ENCODE measurements around the gene EPHA2.

DNA sequence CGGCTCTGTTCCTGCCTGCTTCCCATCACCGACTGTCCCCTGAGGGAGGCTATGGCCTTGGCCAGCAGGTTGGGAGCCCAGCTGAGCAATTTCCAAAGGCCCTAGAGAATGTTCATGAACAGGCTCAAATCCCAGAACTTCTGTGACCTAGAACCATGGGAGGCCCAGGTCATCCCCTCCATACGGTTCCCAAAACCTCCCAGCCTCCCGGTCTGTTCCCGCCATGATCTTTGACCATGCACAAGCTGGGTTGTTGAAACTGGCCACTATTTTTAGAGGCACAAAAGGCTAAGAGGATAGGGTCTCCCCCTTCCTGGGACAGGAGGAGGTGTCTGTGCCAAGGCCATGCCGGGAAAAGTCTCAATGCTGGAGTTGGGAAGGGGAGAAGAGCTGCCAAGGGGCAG, 27.5 kb downstream of the EPHA2 start:
- TF ChIP-seq RFX5 (IDR thresholded peaks at IDR 0.05; ENCODE audit: low read length) = no peak
- TF ChIP-seq, protein P1, sequence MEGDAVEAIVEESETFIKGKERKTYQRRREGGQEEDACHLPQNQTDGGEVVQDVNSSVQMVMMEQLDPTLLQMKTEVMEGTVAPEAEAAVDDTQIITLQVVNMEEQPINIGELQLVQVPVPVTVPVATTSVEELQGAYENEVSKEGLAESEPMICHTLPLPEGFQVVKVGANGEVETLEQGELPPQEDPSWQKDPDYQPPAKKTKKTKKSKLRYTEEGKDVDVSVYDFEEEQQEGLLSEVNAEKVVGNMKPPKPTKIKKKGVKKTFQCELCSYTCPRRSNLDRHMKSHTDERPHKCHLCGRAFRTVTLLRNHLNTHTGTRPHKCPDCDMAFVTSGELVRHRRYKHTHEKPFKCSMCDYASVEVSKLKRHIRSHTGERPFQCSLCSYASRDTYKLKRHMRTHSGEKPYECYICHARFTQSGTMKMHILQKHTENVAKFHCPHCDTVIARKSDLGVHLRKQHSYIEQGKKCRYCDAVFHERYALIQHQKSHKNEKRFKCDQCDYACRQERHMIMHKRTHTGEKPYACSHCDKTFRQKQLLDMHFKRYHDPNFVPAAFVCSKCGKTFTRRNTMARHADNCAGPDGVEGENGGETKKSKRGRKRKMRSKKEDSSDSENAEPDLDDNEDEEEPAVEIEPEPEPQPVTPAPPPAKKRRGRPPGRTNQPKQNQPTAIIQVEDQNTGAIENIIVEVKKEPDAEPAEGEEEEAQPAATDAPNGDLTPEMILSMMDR (IDR thresholded peaks at IDR 0.05) = no peak
- TF ChIP-seq, protein P2, sequence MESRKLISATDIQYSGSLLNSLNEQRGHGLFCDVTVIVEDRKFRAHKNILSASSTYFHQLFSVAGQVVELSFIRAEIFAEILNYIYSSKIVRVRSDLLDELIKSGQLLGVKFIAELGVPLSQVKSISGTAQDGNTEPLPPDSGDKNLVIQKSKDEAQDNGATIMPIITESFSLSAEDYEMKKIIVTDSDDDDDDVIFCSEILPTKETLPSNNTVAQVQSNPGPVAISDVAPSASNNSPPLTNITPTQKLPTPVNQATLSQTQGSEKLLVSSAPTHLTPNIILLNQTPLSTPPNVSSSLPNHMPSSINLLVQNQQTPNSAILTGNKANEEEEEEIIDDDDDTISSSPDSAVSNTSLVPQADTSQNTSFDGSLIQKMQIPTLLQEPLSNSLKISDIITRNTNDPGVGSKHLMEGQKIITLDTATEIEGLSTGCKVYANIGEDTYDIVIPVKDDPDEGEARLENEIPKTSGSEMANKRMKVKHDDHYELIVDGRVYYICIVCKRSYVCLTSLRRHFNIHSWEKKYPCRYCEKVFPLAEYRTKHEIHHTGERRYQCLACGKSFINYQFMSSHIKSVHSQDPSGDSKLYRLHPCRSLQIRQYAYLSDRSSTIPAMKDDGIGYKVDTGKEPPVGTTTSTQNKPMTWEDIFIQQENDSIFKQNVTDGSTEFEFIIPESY (IDR thresholded peaks at IDR 0.05; ENCODE audit: borderline replicate concordance, low read depth) = no peak
- TF ChIP-seq NFIC (IDR thresholded peaks at IDR 0.05; ENCODE audit: borderline replicate concordance) = no peak
- TF ChIP-seq RAD21 (IDR thresholded peaks at IDR 0.05; ENCODE audit: low read length) = no peak
- no peak for TF ChIP-seq SIN3A (IDR thresholded peaks at IDR 0.05; ENCODE audit: borderline replicate concordance, low read depth, low read length)
- no peak for TF ChIP-seq TEAD4 (IDR thresholded peaks at IDR 0.05; ENCODE audit: borderline replicate concordance, insufficient read depth)
- TF ChIP-seq, protein P3, sequence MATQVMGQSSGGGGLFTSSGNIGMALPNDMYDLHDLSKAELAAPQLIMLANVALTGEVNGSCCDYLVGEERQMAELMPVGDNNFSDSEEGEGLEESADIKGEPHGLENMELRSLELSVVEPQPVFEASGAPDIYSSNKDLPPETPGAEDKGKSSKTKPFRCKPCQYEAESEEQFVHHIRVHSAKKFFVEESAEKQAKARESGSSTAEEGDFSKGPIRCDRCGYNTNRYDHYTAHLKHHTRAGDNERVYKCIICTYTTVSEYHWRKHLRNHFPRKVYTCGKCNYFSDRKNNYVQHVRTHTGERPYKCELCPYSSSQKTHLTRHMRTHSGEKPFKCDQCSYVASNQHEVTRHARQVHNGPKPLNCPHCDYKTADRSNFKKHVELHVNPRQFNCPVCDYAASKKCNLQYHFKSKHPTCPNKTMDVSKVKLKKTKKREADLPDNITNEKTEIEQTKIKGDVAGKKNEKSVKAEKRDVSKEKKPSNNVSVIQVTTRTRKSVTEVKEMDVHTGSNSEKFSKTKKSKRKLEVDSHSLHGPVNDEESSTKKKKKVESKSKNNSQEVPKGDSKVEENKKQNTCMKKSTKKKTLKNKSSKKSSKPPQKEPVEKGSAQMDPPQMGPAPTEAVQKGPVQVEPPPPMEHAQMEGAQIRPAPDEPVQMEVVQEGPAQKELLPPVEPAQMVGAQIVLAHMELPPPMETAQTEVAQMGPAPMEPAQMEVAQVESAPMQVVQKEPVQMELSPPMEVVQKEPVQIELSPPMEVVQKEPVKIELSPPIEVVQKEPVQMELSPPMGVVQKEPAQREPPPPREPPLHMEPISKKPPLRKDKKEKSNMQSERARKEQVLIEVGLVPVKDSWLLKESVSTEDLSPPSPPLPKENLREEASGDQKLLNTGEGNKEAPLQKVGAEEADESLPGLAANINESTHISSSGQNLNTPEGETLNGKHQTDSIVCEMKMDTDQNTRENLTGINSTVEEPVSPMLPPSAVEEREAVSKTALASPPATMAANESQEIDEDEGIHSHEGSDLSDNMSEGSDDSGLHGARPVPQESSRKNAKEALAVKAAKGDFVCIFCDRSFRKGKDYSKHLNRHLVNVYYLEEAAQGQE (IDR thresholded peaks at IDR 0.05; ENCODE audit: low read depth, low read length) = no peak
- no peak for TF ChIP-seq TAF1 (IDR thresholded peaks at IDR 0.05; ENCODE audit: borderline replicate concordance, low read depth, low read length)
- TF ChIP-seq NRF1 (IDR thresholded peaks at IDR 0.05; ENCODE audit: low read depth, low read length) = no peak
- no peak for TF ChIP-seq POLR2AphosphoS5 (IDR thresholded peaks at IDR 0.05; ENCODE audit: low read depth, low read length)
- TF ChIP-seq, protein P4, sequence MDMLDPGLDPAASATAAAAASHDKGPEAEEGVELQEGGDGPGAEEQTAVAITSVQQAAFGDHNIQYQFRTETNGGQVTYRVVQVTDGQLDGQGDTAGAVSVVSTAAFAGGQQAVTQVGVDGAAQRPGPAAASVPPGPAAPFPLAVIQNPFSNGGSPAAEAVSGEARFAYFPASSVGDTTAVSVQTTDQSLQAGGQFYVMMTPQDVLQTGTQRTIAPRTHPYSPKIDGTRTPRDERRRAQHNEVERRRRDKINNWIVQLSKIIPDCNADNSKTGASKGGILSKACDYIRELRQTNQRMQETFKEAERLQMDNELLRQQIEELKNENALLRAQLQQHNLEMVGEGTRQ (IDR thresholded peaks at IDR 0.05; ENCODE audit: borderline replicate concordance, low read depth, low read length) = no peak
- TF ChIP-seq MEF2A (IDR thresholded peaks at IDR 0.05; ENCODE audit: borderline replicate concordance, low read depth) = no peak
